ENCODE data around the gene OR8G5.
"Not testable (repeated sequence)": the region's sequence is repeated elsewhere in the genome, so short reads cannot be mapped to it uniquely, and the experiment has no call there.

The OR8G5 gene

GRCh38 chr11:124256076-124256475, at the start of gene OR8G5:
TSS of gene OR8G5 (plus strand) at chr11:124256376. CDS start at chr11:124264932, 8,556 bp downstream.
- DNase-seq (ENCODE audit: low read depth): no peak

GRCh38 chr11:124207102-124207792, 48.9 kb upstream of the OR8G5 start:
- no peak for DNase-seq (ENCODE audit: low read depth)

GRCh38 chr11:124209824-124210357, 46.3 kb upstream of the OR8G5 start:
- DNase-seq (ENCODE audit: low read depth): no peak

GRCh38 chr11:124210421-124210820, 45.8 kb upstream of the OR8G5 start:
- DNase-seq (ENCODE audit: low read depth): no peak

- DNase-seq (ENCODE audit: low read depth): no peak
Measured at GRCh38 chr11:124211321-124211720, 44.9 kb upstream of the OR8G5 start.

GRCh38 chr11:124214027-124214426, 42.1 kb upstream of the OR8G5 start:
- no peak for DNase-seq (ENCODE audit: low read depth)

GRCh38 chr11:124219126-124219525, 37.0 kb upstream of the OR8G5 start:
- DNase-seq (ENCODE audit: low read depth): no peak

GRCh38 chr11:124222407-124222806, 33.8 kb upstream of the OR8G5 start:
- DNase-seq (ENCODE audit: low read depth): no peak

- DNase-seq (ENCODE audit: low read depth): not testable (repeated sequence)
Measured at GRCh38 chr11:124224618-124225423, 31.4 kb upstream of the OR8G5 start.

- no peak for DNase-seq (ENCODE audit: low read depth)
Measured at GRCh38 chr11:124225471-124225870, 30.7 kb upstream of the OR8G5 start.

GRCh38 chr11:124233376-124233775, 22.8 kb upstream of the OR8G5 start:
- no peak for DNase-seq (ENCODE audit: low read depth)

GRCh38 chr11:124238512-124238911, 17.7 kb upstream of the OR8G5 start:
- no peak for DNase-seq (ENCODE audit: low read depth)

GRCh38 chr11:124240621-124241397, 15.4 kb upstream of the OR8G5 start, which contains the start of gene OR8G1:
TSS of gene OR8G1 (plus strand) at chr11:124241095. CDS start at chr11:124249676, 8,581 bp downstream.
- DNase-seq (ENCODE audit: low read depth): no peak

- not testable (repeated sequence) for DNase-seq (ENCODE audit: low read depth)
Measured at GRCh38 chr11:124249869-124250268, 6.3 kb upstream of the OR8G5 start.

- DNase-seq (ENCODE audit: low read depth): not testable (repeated sequence)
Measured at GRCh38 chr11:124265041-124265440, 8.9 kb downstream of the OR8G5 start.

- not testable (repeated sequence) for DNase-seq (ENCODE audit: low read depth)
Measured at GRCh38 chr11:124270886-124271285, 14.7 kb downstream of the OR8G5 start.

GRCh38 chr11:124274000-124274399, 17.8 kb downstream of the OR8G5 start:
- DNase-seq (ENCODE audit: low read depth): no peak

- DNase-seq (ENCODE audit: low read depth): peak; percentile 1
Measured at GRCh38 chr11:124276081-124276480, 19.9 kb downstream of the OR8G5 start.

GRCh38 chr11:124277207-124277606, 21.0 kb downstream of the OR8G5 start:
- DNase-seq (ENCODE audit: low read depth): no peak

- no peak for DNase-seq (ENCODE audit: low read depth)
Measured at GRCh38 chr11:124277804-124278203, 21.6 kb downstream of the OR8G5 start.

GRCh38 chr11:124278261-124278660, 22.1 kb downstream of the OR8G5 start:
- DNase-seq (ENCODE audit: low read depth): no peak

Data from stromal cell of bone marrow (primary cell).